Endothelial cell of umbilical vein (primary cell): ENCODE measurements around the gene LMTK3.

ENCODE experiments used
- CTCF ChIP-seq, 2 donors: IDR thresholded peaks; 1 replicate in 1 of 2; 2 replicates in 1 of 2; pipeline ENCODE4 v1.5.1; 2011; ENCODE audit warnings: low read length in 2 of 2, mild to moderate bottlenecking in 2 of 2, moderate library complexity in 2 of 2, control low read depth in 1 of 2, inconsistent platforms in 1 of 2, low read depth in 1 of 2; ENCODE audit not compliant: insufficient read depth in 1 of 2; ENCODE audit errors: extremely low read depth in 1 of 2
- EZH2 ChIP-seq: IDR thresholded peaks from 2 replicates; pipeline ENCODE4 v1.6.1; 2012; ENCODE audit warnings: borderline replicate concordance, low read depth, mild to moderate bottlenecking, moderate library complexity, low read length, inconsistent platforms; ENCODE audit not compliant: severe bottlenecking
- POLR2A ChIP-seq: IDR thresholded peaks from 2 replicates; pipeline ENCODE4 v1.6.1; 2012; ENCODE audit warnings: low read depth, mild to moderate bottlenecking, control low read depth, low read length

DNA sequence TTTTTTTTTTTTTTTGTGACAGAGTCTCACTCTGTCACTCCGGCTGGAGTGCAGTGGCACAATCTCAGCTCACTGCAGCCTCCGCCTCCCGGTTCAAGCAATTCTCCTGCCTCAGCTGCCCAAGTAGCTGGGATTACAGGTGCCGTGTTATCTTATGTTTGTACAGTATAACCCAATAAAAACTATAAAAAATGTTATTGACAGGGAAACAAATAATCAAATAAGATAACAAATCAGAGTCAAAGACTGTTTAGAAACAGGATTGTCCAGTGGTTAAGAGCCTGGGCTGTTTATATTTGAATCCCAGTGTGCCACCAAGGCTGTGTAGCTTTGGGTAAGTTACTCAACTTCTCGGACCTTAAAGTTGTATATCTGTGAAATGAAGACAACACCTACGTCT, 19.1 kb upstream of the LMTK3 start:
- TF ChIP-seq POLR2A (no peak), EZH2 (no peak), CTCF (IDR thresholded peaks at IDR 0.05; ENCODE audit: extremely low read depth in 1 of 2, insufficient read depth in 1 of 2, low read depth in 1 of 2, low read length in 2 of 2) (no peak)
